T-helper 1 cell (primary cell): ENCODE data around the gene GABRB1.

Experiments
- DNase-seq, 5 donors: peaks; one replicate each; pipeline ENCODE4 v3.0.0-alpha.2; 2012 to 2020
- total RNA-seq, 4 donors: gene quantifications; one replicate each; lab custom pipeline; 2026; lab: John Stamatoyannopoulos, UW

Gene GABRB1
- total RNA-seq = 0 reads per million in 4 donors

DNA sequence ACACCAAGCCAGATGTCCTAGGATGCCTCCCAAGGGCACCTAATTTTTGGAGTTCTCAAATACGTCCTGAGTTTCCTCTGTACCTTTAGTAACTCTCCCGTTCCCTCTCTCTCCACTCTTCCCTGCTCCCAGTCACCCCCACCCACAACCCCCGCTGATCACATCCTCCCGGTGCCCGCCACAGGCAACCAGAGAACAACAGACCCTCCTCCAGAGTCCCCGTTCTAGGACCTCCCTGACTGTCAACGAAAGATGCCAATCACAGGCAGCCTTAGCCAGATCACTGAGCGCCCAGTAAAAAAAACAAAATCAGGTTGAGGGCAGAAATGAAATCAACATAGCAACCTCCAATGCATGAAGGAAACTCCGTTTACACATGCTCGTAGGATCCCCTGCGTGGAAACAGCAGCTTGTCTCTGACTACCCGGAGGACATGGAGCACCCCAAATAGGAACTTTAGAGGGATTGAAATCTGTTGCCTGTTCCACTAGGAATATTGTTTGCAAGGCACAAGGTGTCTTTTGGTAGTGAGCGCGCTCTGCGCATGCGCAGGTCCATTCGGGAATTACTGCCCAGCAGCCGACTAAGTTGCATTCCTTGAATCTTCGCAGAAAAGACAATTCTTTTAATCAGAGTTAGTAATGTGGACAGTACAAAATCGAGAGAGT, at the start of gene GABRB1:
Gene GABRB1, plus strand, starts transcription at position 557 of the 668 bp plus-strand sequence.
- peak in 1 of 5 donors; percentile 2 for DNase-seq

DNA sequence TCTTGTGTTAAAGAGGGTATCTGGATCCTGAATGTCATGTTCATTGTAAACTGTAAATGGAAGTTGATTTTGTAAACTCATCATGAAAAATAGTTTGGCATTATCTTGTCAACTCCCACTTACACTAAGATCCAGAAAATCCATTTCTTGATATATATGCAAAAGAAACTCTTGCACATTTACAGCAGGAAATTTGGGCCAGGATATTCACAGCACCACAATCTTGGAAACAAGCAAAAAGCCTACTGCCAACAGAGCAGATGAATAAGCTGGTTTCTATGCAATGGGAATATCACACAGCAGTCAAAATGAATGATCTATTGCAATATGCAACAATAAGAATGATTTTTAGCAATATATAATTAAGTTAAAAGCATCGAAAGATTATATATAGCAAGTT, 46.6 kb upstream of the GABRB1 start:
- no peak for DNase-seq

DNA sequence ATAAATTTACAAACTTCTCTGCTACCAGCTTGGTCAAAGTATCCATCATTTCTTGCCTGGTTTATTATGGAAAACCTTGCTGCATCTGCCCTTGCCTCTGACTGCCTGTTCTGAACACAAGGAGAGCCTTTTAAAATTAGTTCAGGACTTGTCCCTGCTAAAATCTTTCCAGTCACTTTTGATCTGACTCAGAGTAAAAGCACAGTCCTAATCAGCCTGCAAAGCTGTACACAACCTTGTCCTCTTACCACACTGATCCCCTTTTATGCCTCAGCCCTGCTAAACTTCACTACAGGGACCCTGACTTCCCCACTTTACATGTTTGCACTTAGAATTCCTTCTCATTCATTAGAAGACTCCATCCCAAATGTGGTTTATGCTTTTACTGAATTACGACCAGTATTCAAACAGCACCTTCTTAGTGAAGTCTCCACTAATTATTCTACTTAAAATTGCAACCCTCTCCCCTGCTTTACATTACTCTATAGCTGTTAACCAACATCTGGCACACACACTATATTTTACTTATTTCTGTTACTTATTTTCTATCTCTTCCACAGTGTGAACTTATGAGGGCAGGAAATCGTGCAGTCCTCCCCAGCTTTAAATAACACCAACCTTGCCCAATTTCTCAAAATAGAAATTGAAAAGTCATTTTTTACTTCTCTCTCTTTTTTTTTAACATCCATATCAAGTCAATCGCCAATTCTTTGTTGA, 44.3 kb upstream of the GABRB1 start:
- no peak for DNase-seq

DNA sequence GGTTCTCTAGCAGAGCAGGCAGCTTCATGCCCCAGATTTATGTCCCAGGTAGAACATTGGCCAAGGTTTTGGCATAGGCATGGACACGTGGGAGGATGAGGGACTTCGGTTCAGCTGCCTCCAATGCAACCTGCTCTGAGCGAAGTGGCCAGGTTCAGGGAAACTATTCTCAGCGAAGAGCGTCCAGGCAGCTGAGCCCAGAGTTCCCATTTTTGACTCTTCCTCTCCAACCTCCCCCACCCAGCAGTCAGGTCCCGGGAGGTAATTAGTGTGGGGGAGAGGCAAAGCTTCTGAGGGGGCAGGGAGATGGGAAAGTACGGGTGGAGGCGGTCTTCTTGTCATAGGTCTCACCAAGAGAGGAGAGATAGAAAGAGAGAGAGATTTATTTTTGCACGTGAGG, 39.0 kb upstream of the GABRB1 start:
- no peak for DNase-seq

DNA sequence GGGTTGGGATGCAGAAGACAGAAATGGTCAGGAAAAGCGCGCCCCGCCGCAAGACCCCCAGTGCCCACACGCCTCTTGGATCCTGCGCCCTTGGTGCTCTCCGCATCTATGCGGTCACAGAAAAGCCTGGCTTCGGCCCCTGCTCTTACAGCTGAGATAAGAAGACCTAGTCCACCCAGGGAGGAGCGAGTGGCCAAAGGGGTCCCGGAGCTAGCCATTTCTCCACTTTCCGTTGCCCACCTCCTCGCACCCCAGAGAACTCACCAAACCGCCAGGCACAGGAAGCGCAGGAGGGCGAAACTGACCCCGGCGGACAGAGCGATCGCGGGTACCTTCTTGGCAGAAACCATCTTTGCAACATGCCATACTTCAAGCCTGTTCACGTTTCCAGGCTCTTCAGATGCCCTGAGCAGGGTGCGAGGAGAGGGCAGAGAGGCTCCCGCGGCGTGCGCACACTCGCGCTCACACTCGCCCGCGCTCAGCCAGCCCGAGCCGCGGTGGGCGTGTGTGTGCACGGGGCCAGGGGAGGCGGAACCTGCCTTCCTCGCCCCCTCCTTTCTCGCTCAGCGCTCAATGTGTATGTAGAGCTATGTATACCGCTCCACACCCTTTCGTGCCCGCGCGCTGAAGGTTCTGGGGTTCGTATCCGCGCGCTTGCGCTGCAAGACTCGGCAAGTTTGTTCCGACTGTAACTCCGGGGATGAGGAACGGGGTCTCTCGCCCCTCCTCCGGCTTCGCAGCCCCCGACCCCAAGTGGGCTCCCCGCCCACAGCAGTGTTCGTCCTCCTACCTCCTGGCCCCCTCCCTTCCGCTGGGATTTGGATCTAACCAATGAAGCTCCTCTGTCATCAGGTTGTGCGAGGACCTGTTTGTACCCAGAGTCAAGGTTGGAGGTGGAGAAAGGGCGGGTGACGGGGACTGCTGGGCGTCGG, 38.0 kb upstream of the GABRB1 start, which contains the start of gene GABRA4:
Gene GABRA4, minus strand, starts transcription at position 507 of the 932 bp plus-strand sequence. Its CDS starts 157 bp downstream, at position 350.
- DNase-seq = no peak

DNA sequence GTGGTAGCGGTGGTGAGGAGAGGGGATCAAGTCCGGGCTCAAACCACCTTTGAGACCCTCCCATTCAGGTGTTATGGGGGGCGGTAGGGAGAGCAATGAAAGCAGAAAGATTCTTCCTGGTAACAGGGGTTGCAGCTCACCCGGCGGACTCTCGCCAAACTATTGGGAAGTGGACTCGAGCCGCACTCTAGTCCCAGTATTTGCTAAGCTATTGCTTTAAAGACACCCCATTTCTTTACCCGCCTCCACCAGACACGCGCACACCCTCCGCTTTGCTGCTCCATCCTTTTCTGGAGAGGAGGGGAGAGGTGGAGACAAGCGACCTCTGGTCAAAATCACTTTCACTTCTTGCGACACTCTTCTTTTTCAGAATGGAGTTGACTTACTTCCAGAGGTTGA, 37.4 kb upstream of the GABRB1 start:
- DNase-seq = no peak

DNA sequence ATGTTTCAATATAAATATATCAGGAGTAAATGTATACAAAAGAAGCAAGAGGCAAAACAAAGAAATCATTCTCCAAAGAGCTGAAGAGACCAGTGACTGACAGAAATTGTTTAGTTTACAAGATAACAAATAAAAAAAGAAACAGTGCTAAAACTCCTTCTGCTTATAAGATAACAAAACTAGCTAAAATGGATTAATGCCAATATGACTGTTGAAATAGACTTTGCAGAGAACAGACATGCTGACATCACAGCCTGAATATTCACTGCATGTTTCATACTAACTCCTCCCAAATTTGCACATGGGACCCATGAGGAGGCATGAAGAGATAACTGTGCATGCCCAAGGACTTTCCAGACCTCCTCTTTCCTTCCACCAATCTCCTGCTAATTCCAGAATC, 31.8 kb upstream of the GABRB1 start:
- no peak for DNase-seq

DNA sequence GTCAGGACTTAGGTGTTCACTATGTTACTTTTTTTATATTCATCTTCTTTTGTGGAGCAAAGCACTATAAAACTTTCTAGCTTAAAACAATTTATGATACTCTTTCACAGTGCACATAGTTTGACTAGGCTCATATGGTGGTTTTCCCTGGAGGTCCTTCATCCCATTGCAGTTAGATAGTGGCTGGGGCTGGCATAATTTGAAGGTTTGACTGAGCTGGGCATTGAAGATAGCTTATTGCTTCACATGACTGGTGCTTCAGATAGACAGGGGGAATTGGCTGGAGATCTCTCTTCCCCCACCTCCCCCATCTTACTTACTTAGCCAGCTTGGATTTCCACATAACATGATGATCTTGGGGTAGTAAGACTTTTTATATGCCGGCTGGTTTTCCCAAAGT, 31.0 kb upstream of the GABRB1 start:
- no peak for DNase-seq

DNA sequence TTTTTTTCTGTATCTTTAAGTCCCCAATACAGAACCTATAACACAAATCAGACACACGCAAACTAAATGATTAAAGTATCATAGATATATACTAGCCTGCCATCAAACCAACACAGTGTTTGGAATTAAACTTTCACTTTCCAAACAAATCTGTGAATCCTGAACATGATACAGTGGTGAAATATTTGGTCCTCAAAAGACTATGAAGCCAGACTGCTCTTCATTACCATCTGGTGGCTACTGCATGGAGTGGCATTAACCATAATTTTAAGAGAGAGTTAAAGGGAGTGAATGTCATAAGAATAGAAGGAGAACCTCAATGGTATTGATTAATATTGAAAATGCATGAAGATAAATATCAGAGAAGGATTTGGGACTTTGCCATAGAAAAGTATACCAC, 28.8 kb upstream of the GABRB1 start:
- DNase-seq = no peak

DNA sequence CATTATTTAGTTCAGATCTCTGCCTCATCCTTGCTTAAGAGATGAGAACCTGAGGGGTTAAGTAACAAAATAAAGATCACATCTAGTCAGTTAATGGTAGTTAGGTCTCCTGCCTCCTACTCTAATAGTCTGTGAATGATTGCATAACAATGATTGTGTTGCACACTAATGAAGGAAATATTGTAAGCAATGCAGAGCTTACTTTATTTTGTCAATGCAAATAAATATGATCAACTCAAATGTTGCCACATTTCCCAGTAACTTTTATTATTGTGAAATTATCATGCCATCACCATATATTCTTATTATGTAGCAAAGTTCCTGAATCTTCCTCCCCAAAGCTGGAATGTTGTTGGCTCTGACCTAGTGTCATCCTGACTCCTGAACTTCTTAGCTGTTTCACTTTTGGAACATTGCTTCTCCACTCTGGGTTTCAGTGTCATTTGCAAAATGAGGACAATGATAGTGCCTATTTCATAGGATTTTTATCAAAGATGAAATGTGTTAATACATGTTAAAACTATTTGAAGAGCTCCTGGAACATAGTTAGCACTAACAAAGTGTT, 20.9 kb upstream of the GABRB1 start:
- no peak for DNase-seq

DNA sequence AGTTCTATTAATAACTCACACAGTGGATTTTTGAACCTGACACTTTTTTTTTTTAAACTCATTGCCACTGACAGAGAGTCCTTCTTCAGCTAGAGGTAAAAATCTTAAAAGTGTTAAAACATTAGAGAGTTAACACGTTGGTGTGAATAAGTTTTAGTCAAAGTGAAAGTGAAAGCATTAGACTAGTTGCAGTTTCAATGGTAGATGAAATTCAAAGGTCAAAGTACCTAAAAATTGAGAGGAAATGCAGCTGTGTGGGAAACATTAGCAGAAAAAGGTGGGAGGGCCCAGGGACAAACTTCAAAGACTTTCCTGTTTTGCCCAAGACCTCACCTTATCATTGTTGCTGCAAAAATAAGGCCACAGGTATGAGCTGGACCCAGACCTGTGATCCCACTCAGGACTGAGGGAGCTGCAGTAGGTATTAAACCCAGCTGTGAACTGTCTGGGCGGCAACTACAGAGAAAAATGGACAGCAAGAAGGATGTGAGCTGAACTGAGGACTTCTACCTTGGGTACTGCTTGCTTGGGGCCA, 20.4 kb upstream of the GABRB1 start:
- DNase-seq = peak in 1 of 5 donors; percentile 67

DNA sequence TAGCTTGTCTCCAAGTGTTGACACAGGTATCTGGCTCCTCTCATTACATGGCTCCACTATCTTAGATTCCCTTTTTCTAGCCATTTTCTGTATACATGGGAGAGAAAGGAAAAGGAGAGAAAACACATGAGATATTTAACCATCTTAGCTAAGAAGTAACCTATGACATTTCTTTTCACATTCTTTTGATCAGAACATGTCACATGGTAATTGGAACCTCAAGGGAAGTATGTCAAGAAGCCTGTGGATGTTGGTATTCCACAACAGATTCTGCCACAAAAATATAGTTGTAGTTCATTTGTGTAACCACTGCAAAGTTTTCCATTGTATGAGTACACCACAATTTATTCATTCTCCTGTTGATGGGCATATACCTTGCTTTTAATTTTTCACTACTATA, 18.7 kb upstream of the GABRB1 start:
- no peak for DNase-seq

DNA sequence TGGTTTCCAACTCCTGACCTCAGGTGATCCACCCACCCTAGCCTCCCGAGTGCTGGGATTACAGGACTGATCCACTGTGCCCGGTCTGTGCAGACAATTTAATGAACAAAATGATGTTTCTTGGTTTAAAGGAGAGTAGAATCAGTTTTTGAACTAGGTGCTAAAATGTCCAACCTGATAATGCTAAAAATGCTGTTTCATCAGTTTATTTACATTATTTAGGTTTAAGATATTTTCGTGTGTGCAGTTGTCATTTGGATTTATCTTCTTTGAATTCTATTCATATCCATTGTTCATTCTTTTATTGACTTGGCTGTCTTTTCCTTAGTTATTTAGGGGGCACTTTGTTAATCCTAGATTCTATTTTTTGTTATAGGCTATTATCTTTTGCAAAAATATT, 18.0 kb upstream of the GABRB1 start:
- DNase-seq = no peak

DNA sequence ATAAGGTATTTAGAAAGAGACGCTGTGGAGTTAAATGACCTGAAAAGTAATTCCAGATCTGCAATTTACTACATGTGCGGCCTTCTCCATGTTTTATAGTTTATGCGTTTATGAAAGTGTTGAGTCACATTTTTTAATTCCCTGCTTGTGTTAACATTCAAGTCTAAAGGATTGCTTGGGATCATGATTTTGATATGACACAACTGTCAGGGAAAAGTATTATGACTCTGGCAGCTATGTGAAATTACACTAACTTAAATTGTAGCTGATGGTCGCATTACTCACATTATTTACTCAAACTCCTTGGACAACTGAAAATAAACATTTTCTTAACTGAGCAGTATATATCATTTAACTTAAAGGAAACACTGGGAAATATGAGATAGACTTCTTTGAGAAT, 14.3 kb upstream of the GABRB1 start:
- no peak for DNase-seq

DNA sequence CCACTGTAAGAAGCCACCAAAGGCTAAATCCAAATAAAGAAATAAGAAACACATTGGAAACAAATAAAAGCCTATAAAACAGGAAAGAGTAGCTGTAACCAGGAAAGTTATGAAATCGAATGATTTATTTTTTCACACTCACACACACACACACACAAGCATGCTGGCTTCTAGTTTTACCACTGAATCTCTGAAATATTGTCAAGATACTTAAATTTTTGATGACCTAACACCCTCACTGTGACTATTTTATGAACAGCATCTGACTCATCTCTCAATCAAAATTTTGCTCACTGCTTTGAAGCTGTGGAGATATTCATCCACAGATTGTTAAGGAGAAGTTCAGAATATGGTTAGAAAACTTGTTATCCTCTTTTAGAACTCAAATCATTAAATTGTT, 13.9 kb upstream of the GABRB1 start:
- no peak for DNase-seq

DNA sequence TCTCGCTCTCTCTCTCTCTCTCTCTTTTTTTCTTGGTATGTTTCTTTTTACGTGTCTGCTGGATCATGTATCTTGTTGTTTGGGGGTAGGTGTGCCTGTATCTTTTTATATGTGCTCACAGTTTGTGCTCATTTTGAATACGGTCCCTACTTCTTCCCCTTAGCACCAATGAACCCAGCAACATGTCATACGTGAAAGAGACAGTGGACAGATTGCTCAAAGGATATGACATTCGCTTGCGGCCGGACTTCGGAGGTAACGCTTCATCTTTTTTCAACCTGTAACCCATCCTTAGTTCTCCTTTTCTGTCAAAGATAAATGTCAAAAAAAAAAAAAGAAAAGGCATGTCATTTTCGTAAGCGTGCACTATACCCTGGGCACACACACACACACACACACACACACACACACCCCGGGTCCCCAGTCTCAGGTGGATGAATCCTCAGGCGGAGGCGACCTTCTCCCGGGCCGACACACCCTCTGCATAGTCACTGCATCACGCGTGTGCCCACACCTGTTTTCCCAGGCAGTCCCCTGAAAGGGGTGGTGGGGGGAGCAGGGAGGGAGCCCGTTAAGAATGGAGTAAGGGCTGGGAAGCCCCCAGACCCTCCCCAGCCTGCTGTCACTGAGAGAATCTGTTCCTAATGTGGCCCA, 511 bp downstream of the GABRB1 start:
- peak in 1 of 5 donors; percentile 2 for DNase-seq

DNA sequence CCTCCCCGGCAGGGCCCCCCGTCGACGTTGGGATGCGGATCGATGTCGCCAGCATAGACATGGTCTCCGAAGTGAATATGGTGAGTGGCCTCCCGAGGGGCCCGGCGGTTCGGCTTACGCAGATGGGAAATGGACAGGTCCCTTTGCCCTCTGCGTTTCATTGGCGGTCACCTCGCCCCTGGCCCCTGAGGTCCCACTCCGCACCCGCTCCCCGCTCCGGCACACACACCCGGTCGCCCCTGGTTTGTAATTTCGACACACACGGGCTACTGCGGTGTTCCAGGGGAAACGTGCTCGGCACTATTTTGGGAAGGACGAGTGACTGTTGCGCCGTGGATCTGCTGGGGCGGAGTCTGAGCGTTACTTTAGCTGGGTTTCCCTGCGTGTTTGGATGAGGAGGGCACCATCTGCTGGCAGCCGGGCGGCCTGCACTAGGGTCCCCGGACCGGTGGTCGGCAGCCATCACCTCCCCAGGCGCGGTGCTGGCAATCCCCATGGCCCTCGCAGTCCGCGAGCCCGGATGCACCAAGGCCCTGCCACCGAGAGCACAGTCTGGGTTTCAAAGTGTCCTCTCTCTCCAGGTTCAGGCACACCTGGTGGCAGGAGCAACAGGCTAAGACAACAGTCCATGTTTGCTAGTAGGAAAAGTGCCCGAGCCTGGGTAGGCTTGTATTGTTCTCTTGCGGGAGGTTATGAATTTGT, 1.2 kb downstream of the GABRB1 start:
- DNase-seq = peak in 2 of 5 donors; percentile 13 to 44

DNA sequence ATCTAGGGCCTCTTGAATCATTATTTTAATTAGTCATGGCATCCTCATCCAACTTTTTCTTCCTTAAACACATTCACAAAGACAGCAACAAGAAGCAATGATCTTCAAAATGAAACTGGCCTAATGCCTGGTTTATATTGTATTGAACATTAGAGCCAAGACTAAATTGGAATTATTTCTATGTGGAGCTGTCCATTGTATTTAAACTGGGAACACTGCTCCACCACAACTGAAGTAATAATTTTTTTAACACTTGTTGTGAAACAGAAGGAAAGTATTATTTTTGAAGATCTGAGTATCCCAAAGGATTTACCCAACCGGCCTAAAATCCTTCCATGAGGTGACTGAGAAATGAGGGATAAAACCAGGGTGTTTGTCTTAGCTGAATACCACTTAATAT, 6.9 kb downstream of the GABRB1 start:
- no peak for DNase-seq

DNA sequence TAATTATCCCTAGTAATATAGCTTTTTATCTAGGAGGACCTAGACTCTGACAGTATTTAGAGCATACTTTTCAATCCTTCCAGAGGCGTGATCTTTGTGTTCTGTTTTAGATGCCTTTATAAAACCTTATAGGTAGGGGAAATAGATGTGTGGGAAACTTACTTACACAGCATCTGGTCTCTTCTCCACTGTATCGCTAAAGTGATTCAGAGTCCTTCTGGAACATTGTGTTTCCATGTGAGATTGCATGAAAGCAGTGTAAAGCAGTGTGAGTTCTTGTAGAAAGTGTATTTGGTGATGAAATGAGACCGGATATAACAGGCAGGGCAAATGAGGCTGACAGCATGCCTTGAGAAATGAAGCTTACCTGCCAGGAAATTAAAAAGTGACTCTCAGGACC, 9.5 kb downstream of the GABRB1 start:
- DNase-seq = no peak

DNA sequence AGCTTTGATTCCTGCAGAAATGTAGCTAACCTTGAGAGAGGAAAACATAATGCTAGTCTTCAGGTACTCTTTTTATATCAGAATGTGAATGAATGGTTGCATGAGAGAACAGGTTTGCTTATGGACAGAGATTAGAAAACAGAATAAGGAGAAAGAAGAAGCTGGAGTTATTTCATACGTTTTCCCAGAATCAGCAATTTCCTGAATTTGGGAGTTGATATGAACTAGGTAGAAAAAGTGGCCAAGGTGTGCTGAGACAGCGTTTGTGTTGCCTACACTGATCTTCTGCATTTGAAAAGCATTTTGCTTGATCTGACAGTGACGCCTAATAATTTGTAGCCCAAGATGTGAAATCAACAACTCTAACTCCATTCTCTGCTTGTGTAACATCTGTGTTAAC, 12.5 kb downstream of the GABRB1 start:
- no peak for DNase-seq

DNA sequence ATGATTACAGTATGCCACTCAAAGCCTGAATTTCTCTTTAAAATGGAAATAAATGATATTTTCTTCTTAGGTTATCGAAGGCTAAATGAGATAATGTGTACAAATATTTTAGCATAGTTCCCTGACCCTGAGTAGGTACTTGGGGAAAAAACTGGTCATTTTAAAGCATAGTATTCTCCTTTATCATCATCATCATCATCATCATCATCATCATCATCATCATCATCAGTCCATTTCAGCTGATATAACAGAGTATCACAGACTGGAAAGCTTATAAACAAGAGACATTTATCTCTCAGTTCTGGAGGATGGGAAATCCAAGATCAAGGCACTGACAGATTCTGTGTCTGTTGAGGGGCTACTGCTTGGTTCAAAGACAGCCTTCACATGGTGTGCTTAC, 13.9 kb downstream of the GABRB1 start:
- no peak for DNase-seq
